ENCODE results near the gene RELL2.

RELL2 gene

DNA sequence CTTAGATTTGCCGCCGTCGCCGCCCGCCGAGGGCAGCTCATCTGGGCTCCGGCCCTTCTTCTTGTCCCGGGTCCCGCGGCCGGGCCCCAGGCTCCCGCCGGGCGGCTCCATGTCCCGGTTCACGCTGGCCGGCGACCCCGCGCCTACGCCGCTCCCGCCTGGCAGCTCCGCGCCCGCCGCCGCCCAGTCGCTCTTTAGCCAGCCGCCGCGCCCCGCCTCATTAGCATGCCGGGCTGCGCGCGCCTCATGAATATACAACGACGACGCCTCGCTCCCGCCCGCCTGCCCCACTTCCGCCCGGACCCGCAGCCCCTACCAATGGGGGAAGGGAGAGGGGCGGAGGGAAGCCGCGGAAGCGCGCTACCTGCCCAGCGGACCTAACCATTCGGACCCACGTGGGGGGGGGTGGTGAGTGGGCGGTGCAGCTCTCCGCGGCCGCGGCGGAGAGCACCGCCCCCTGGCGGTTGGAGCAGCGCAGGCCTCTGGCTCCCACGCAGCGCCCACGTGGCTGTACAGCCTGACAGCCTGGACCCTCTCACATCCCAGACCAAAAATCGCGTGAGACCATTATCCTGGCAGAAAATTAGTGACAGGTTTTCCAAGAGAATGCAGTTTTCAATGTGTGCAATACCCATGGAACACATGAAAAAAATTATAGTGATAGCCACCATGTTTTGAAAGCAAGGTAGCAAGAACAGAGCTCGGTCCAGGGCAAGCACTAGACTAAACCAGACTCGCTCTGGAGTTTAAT, 17.8 kb upstream of the RELL2 start, which contains the start of gene DIAPH1:
Gene DIAPH1, minus strand, starts transcription at position 197 of the 751 bp plus-strand sequence. Its CDS starts 86 bp downstream, at position 111.
- Histone ChIP-seq H3K9me3 (ENCODE audit: control insufficient read depth, low read length) (no peaks in the 10 kb centered on the region), H3K27ac (ENCODE audit: low read depth, low read length, severe bottlenecking) (peak within 1 kb of the TSS; percentile 79), H3K36me3 (ENCODE audit: control insufficient read depth, insufficient read depth, low read length) (peaks cover 49% of the 10 kb centered on the region), H3K4me1 (ENCODE audit: control insufficient read depth, insufficient read depth, low read length, poor library complexity, severe bottlenecking) (peaks cover 8% of the 10 kb centered on the region), H3K4me3 (ENCODE audit: extremely low read depth, insufficient read depth, low read length, poor library complexity, severe bottlenecking) (peak within 1 kb of the TSS; percentile 85)
- 5% methylated on average over 43 to 45 of the region's 70 CpGs for WGBS, 2 experiments (ENCODE audit: insufficient coverage in 2 of 2)

DNA sequence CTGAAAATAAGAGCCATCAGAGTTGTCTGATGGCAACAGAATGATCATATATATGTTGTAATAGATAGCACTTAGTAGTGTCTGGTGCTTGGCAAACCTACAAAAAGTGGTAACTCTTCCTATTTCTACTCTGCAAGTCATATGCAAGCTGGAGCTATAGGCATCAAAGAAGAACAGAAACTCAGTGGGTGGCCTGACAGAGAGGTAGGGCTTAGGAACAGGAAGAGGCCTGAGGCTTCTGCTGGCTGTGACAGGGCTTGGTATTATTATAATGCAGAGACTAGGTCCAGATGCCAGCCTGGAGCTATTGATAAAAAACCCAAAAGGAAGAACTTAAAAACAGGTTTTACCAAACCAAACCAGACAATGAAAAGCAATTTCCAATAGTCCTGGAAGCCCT, 13.6 kb upstream of the RELL2 start:
- Histone ChIP-seq H3K4me1 (ENCODE audit: control insufficient read depth, insufficient read depth, low read length, poor library complexity, severe bottlenecking) (no peaks in the 10 kb centered on the region), H3K4me3 (ENCODE audit: extremely low read depth, insufficient read depth, low read length, poor library complexity, severe bottlenecking) (no peak overlapping the region), H3K36me3 (ENCODE audit: control insufficient read depth, insufficient read depth, low read length) (peaks cover 78% of the 10 kb centered on the region), H3K27ac (ENCODE audit: low read depth, low read length, severe bottlenecking) (no peak overlapping the region), H3K9me3 (ENCODE audit: control insufficient read depth, low read length) (no peaks in the 10 kb centered on the region)

DNA sequence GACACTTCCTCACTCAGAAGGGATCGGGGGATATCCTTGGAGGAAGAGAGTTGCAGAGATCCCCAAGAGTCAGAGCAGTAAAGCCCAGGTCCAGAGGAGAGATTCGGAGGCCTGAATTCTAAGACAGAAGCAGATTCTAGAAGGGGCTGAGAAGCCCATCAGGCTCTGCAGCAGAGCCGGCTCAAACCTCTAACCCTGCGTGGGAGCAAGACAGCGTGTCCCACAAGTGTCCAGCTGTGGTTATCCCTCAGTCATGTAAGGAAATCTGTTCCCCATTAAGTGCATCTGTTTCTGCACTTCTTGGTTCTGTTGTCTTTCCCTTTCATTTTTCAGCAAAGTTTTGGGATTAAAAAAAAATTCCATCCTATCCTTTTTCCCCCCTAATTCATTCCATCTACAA, 13.2 kb upstream of the RELL2 start:
- Histone ChIP-seq H3K9me3 (ENCODE audit: control insufficient read depth, low read length) (no peaks in the 10 kb centered on the region), H3K27ac (ENCODE audit: low read depth, low read length, severe bottlenecking) (no peak overlapping the region), H3K4me3 (ENCODE audit: extremely low read depth, insufficient read depth, low read length, poor library complexity, severe bottlenecking) (no peak overlapping the region), H3K4me1 (ENCODE audit: control insufficient read depth, insufficient read depth, low read length, poor library complexity, severe bottlenecking) (no peaks in the 10 kb centered on the region), H3K36me3 (ENCODE audit: control insufficient read depth, insufficient read depth, low read length) (peaks cover 83% of the 10 kb centered on the region)
- WGBS, 2 experiments (ENCODE audit: insufficient coverage in 2 of 2): 83 to 90% methylated on average over 4 to 5 of the region's 5 CpGs

DNA sequence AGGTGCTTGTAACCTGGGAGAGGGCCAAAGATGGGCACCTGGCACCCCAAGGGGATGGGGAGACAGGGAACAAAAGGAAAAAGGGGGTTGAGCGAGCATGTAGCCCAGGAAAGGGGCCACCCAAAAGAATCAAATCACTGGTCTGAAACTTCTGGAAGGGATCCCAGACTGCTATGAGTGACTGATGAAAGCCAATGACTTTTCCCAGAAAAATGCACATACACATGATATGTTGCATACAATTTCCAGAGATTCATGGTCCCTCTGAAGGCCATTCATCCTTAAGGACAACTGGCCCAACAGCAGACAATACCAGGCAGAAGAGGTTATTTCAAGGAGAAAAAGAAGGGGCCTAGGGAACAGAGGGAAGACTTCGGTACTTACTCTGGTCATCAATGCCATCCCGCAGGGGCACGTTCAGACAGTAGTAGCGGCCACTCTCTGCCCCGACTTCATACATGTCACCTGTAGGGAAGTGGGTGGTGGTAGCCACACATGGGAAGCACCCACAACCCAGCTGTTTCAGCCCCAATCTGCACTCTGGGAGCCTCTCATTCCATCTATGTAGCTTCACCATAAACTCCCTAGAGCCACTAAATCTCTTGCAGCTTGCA, 8.5 kb upstream of the RELL2 start:
- H3K9me3 ChIP-seq (ENCODE audit: control insufficient read depth, low read length): no peaks in the 10 kb centered on the region
- peaks cover 90% of the 10 kb centered on the region for H3K36me3 ChIP-seq (ENCODE audit: control insufficient read depth, insufficient read depth, low read length)
- 86 to 100% methylated on average over 6 of the region's 6 CpGs for WGBS, 2 experiments (ENCODE audit: insufficient coverage in 2 of 2)
- H3K4me1 ChIP-seq (ENCODE audit: control insufficient read depth, insufficient read depth, low read length, poor library complexity, severe bottlenecking): no peaks in the 10 kb centered on the region
- H3K4me3 ChIP-seq (ENCODE audit: extremely low read depth, insufficient read depth, low read length, poor library complexity, severe bottlenecking): no peak overlapping the region
- no peak overlapping the region for H3K27ac ChIP-seq (ENCODE audit: low read depth, low read length, severe bottlenecking)

DNA sequence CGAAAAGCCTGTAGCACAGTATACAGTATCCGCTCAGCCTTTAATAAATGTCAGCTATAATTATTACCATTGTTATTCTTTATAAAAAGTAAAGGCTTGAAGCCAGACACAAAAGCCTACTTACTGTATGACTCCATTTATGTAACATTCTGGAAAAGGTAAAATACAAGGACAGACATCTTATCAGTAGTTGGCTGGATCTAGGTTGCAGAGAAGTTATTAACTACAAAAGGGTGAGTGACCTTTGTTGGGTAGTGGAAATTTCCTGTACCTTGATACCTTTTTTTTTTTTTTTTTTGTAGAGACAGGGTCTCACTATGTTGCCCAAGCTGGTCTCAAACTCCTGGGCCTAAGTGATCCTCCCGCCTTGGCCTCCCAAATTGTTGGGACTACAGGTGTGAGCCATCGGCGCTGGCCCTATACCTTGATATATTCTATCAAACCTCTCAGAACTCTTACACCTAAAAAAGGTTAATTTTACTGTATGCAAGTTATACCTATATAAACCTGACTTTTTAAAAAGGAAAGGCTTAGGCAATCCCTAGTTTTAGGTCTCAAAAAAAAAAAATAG, 6.1 kb upstream of the RELL2 start:
- WGBS, 2 experiments (ENCODE audit: insufficient coverage in 2 of 2): no CpG with 5 or more reads among the region's 5 CpGs

DNA sequence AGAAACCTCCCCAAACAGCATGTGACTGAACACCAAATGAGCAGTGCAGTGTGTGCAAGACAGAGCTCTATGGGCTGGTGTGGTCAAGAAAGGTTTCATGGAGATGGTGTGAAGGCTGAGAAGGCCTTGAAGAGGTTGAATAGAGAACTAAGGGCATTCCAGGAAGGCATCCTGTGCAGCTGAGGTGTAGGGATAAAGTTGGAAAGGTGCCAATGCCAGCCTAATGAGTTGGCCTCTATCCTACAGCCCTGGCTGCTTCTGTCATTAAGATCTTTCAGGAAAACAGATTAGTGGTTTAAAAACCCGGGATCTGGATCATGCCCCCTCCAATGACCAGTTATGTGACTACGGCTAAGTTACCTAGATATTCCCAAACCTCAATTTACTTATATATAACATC, 4.1 kb upstream of the RELL2 start:
- Histone ChIP-seq H3K4me1 (ENCODE audit: control insufficient read depth, insufficient read depth, low read length, poor library complexity, severe bottlenecking) (peaks cover 5% of the 10 kb centered on the region), H3K27ac (ENCODE audit: low read depth, low read length, severe bottlenecking) (no peak overlapping the region), H3K9me3 (ENCODE audit: control insufficient read depth, low read length) (no peaks in the 10 kb centered on the region), H3K4me3 (ENCODE audit: extremely low read depth, insufficient read depth, low read length, poor library complexity, severe bottlenecking) (no peak overlapping the region), H3K36me3 (ENCODE audit: control insufficient read depth, insufficient read depth, low read length) (peaks cover 59% of the 10 kb centered on the region)
- 66 to 80% methylated on average over 1 to 2 of the region's 2 CpGs for WGBS, 2 experiments (ENCODE audit: insufficient coverage in 2 of 2)

More for the DNA sequence above, 6.1 kb upstream of the RELL2 start:
- H3K9me3 ChIP-seq (ENCODE audit: control insufficient read depth, low read length): no peaks in the 10 kb centered on the region
- no peak overlapping the region for H3K4me3 ChIP-seq (ENCODE audit: extremely low read depth, insufficient read depth, low read length, poor library complexity, severe bottlenecking)
- H3K4me1 ChIP-seq (ENCODE audit: control insufficient read depth, insufficient read depth, low read length, poor library complexity, severe bottlenecking): peaks cover 4% of the 10 kb centered on the region
- peaks cover 76% of the 10 kb centered on the region for H3K36me3 ChIP-seq (ENCODE audit: control insufficient read depth, insufficient read depth, low read length)
- no peak overlapping the region for H3K27ac ChIP-seq (ENCODE audit: low read depth, low read length, severe bottlenecking)

DNA sequence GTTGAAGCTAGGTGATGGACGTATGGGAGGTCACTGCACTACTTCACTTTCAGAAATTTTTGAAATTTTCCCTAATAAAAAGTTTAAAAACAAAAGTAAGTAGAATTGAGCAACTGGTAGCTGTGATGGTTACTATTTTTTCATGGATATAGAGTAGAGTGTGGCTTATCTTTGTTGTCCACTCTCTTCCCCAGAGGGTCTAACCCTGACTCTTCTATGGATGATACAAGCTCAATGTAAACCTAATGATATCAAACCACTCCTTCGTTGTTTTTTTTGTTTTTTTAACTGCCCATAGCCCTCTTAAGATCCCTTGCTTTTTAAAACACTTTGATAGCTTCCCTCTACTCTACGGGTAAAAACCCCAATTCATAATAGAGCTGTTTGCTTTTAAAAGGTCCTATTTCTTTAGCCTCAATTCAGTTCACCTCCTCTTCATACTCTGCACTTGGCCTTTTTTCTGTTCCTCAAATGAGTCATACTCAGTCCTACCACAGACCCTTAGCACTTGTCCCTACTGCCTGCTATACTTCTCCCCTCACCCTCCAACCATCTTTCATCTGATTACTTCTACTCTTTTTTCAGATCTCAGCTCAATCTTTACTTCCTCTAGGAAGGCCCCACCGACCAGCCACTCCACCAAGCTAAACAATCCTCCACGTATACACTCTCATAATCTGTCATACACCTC, 2.8 kb upstream of the RELL2 start:
- Histone ChIP-seq H3K4me1 (ENCODE audit: control insufficient read depth, insufficient read depth, low read length, poor library complexity, severe bottlenecking) (peaks cover 5% of the 10 kb centered on the region), H3K4me3 (ENCODE audit: extremely low read depth, insufficient read depth, low read length, poor library complexity, severe bottlenecking) (no peak overlapping the region), H3K27ac (ENCODE audit: low read depth, low read length, severe bottlenecking) (no peak overlapping the region), H3K9me3 (ENCODE audit: control insufficient read depth, low read length) (no peaks in the 10 kb centered on the region), H3K36me3 (ENCODE audit: control insufficient read depth, insufficient read depth, low read length) (peaks cover 45% of the 10 kb centered on the region)
- 98 to 100% methylated on average over 4 of the region's 5 CpGs for WGBS, 2 experiments (ENCODE audit: insufficient coverage in 2 of 2)

DNA sequence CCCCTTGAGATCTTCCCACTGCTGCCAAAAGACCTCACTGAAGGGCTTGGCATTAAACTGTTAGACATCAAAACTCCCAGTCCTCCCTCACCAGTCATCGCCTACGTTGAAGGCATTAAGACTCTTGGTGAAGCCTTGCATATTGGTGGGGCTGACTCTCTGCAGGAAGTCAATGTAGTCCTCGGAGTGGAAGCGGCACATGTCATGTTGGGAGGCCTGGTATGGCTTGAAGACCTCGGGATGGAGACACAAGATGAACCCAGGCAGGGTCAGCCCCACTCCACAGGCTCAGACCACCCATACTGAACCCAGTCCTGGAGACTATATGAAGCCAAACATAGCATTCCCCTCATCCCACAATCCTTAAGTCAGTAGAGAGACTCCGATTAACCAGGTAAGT, 2.1 kb upstream of the RELL2 start:
- Histone ChIP-seq H3K36me3 (ENCODE audit: control insufficient read depth, insufficient read depth, low read length) (peaks cover 38% of the 10 kb centered on the region), H3K4me3 (ENCODE audit: extremely low read depth, insufficient read depth, low read length, poor library complexity, severe bottlenecking) (no peak overlapping the region)
- WGBS, 2 experiments (ENCODE audit: insufficient coverage in 2 of 2): 91 to 94% methylated on average over 4 of the region's 6 CpGs

DNA sequence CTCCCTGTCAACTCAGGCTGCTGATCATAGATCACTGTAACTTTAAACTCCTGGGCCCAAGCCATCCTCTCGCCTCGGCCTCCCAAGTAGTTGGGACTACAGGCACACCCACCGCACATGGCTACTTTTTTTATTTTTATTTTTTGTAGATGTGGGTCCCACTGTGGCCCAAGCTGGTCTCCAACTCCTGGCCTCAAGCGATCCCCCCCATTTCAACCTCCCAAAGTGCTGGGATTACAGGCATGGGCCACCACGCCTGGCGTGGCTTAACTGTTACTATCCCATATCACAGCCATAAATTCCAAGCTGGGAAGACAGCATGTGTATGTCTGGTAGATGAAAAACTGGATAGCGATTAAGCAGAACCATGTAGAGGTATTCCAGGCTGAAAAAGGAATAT, 1.2 kb upstream of the RELL2 start:
- Histone ChIP-seq H3K9me3 (ENCODE audit: control insufficient read depth, low read length) (no peaks in the 10 kb centered on the region), H3K4me1 (ENCODE audit: control insufficient read depth, insufficient read depth, low read length, poor library complexity, severe bottlenecking) (peaks cover 5% of the 10 kb centered on the region), H3K27ac (ENCODE audit: low read depth, low read length, severe bottlenecking) (no peak overlapping the region), H3K4me3 (ENCODE audit: extremely low read depth, insufficient read depth, low read length, poor library complexity, severe bottlenecking) (peak overlapping the region; percentile 99), H3K36me3 (ENCODE audit: control insufficient read depth, insufficient read depth, low read length) (peaks cover 30% of the 10 kb centered on the region)
- no CpG with 5 or more reads among the region's 7 CpGs for WGBS, 2 experiments (ENCODE audit: insufficient coverage in 2 of 2)

More for the DNA sequence above, 2.1 kb upstream of the RELL2 start:
- H3K9me3 ChIP-seq (ENCODE audit: control insufficient read depth, low read length): no peaks in the 10 kb centered on the region
- H3K4me1 ChIP-seq (ENCODE audit: control insufficient read depth, insufficient read depth, low read length, poor library complexity, severe bottlenecking): peaks cover 5% of the 10 kb centered on the region
- no peak overlapping the region for H3K27ac ChIP-seq (ENCODE audit: low read depth, low read length, severe bottlenecking)

DNA sequence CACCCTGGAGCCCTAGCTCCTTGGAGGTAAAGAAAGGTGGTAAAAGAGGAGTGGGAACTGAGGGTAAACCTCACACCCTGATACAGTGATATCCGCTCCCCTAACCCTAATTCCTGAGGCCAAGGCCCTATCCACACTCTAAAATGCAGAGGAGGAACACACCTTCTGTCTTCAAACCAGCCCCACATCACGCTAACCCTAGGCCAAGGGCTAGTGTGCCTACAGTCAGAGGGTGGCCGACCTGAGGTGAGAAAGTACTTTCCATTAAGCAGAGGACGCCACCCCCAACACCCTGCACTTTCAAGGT, 738 bp upstream of the RELL2 start:
- no peaks in the 10 kb centered on the region for H3K9me3 ChIP-seq (ENCODE audit: control insufficient read depth, low read length)
- H3K27ac ChIP-seq (ENCODE audit: low read depth, low read length, severe bottlenecking): peak overlapping the region; percentile 79
- 0% methylated on average over 1 to 2 of the region's 4 CpGs for WGBS, 2 experiments (ENCODE audit: insufficient coverage in 2 of 2)
- H3K36me3 ChIP-seq (ENCODE audit: control insufficient read depth, insufficient read depth, low read length): peaks cover 28% of the 10 kb centered on the region
- peaks cover 5% of the 10 kb centered on the region for H3K4me1 ChIP-seq (ENCODE audit: control insufficient read depth, insufficient read depth, low read length, poor library complexity, severe bottlenecking)
- H3K4me3 ChIP-seq (ENCODE audit: extremely low read depth, insufficient read depth, low read length, poor library complexity, severe bottlenecking): peak overlapping the region; percentile 99
